ENCODE data around the gene DNASE2B.

Gene DNASE2B, protein sequence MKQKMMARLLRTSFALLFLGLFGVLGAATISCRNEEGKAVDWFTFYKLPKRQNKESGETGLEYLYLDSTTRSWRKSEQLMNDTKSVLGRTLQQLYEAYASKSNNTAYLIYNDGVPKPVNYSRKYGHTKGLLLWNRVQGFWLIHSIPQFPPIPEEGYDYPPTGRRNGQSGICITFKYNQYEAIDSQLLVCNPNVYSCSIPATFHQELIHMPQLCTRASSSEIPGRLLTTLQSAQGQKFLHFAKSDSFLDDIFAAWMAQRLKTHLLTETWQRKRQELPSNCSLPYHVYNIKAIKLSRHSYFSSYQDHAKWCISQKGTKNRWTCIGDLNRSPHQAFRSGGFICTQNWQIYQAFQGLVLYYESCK

GRCh38 chr1:84398175-84399155 lies at the start of gene DNASE2B:
Gene DNASE2B (plus strand): TSS chr1:84398484. CDS start chr1:84398565, 81 bp downstream.
- DNase-seq: no peak

GRCh38 chr1:84348759-84349158 lies 49.5 kb upstream of the DNASE2B start:
- DNase-seq: no peak

DNA sequence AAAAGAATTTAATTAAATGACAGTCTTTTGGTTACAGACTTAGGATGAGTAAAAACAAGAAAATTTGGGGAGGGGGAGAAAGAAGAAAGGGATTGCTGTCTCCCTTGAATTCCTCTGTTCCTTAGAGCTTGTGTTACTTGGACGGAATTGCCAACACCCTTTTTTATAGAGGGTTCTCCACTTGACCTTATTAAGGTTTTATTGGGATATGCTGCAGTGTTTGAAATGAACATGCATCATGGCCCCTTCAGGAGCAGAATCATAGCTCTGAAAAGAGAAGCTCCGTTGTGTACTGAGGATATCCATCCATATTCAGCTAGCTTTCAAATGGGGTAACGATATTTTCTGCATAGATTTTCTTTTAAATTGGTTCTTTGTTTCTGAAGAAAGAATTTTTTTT lies 48.2 kb upstream of the DNASE2B start:
- no peak for DNase-seq

DNA sequence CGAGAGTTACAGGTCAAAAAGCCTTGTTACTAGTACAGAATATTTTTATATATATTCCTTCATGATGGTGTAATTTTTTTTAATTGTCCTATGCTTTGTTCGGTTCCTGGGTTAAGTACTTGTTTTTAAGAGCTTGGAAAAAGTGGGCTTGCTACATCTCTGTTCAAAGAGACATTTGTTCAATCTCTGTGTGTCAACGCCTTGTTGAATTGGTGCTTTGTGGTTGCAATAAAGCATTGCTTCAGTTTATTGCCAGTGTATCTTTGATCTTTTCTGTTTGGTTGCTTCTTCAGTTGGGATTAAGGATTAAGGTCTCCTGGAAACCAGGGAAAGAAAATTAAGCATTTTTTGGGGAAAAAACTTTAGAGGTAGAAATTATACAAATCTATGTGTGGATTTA lies 47.7 kb upstream of the DNASE2B start:
- DNase-seq: no peak

DNA sequence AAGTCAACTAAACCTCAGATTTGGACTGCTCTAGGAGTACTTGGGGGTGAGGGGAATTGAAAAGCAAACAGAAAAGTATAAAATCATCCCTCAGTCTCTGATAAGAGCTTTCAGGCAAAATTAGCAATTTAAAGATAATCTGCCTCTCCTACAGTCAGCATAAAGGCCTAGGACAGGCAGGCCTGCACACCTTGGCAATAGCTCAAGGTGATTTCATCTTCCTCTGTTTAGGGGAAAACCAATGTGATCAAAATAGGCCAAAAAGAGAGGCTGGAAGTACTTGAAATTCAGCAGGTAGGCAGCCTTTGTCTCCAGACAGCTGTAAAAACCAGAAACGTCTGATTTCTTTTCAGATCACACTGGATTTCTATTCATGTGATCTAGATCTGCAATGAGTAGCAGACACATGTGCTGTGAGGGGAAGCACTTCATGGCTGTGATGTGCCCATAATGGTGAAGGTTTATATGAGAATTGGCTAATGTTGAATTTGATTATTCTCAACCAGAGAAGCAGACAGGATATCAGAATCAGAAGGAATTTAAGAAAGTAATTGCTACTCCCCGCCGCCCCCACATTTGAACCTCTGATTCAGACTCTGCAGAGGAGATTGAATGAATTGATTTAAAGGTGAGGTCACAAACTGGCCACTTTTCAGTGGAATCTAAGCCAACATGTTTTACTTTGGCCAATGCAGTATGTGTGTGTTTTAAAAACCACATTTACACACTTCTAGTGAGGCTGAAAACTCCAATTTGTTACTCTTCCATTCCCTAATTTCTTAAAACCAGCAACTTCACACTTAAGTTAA lies 45.8 kb upstream of the DNASE2B start:
- DNase-seq: no peak

GRCh38 chr1:84353695-84354094 lies 44.6 kb upstream of the DNASE2B start:
- no peak for DNase-seq

GRCh38 chr1:84355556-84355955 lies 42.7 kb upstream of the DNASE2B start:
- DNase-seq: no peak

- DNase-seq: no peak
Observed at GRCh38 chr1:84356881-84357280, 41.4 kb upstream of the DNASE2B start.

DNA sequence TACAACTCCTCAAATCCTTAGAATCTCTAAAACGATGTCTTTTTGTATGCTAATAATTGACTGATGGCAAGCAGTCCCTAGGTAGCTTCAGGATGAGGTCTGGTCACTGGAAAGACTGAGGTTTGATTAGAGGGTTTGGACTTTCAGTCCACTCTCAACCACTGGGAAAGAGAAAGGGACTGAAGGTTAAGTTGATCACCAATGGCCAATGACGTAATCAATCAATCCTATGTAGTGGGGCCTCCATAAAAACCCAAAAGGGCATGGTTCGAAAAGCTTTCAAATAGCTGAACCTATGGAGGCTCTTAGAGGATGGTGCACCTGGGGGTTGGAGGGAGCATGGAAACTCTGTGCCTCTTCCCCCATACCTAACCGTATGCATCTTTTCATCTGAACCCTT lies 39.6 kb upstream of the DNASE2B start:
- DNase-seq: no peak

- DNase-seq: no peak
Observed at GRCh38 chr1:84360316-84360715, 38.0 kb upstream of the DNASE2B start.

- DNase-seq: no peak
Observed at GRCh38 chr1:84361796-84362195, 36.5 kb upstream of the DNASE2B start.

DNA sequence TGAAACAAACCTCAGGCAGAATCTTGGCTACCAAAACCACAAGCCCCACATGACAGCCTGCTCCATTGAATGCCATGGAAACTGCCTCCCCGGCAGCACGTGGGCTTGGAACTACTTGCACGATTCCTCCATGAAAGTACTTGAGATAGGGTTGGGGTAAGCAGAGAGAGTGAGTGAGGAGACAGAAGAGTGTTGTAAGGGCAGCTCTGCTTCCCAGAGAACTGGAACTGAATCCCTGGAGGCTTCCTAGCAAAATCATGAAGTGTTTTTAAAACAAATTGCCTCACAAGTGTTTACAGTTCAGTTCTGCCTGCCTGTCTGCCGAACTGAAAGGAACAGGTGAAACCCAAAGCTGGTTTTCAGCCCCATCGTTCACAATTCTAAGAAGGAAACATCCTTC lies 35.3 kb upstream of the DNASE2B start:
- DNase-seq: no peak

- no peak for DNase-seq
Observed at GRCh38 chr1:84363622-84364021, 34.7 kb upstream of the DNASE2B start.

DNA sequence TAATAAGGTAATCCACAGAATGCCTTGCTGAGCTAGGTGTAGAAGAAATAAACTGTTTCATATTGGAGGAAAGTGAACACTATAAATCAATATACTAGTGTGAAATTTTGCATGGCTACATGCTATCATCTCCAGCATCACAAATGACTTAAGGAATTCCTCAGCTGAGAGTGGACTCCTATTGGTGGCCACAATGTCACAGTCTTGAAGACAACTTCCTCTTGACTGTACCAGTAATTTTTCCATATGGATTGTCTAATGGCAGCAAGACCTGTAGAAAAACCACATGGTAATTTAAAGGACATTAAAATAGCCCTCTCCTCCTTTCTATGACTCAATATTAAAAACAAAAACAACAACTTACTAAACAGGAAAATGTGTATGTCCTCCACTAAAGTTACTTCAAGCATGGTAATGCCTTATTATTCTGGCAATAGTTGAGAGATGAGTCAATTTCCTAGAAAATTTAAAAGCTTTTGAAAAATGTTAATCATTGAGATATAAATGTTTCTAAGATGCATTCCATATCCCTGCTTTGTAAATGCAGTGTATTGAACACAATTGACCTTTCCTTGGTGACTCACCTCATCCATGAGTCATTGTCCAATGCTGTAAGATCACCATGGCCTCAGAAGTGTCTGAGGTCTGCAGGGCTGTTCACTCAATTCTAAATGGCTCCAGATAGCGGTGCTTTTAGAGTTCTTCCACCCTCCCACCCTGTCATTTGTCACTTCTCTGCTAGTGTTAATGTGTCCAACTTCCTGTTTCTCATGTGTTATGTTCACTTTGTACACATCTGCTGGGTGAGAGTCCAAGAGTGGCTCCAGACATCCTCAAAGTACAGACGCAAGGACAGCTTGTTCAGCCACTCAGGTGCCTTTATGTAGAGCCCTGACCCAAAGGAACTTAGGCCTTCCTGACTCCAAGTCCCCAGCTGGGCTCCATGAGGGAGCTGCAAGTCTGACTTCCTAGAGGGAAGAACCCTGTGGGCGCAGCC lies 32.8 kb upstream of the DNASE2B start:
- no peak for DNase-seq

DNA sequence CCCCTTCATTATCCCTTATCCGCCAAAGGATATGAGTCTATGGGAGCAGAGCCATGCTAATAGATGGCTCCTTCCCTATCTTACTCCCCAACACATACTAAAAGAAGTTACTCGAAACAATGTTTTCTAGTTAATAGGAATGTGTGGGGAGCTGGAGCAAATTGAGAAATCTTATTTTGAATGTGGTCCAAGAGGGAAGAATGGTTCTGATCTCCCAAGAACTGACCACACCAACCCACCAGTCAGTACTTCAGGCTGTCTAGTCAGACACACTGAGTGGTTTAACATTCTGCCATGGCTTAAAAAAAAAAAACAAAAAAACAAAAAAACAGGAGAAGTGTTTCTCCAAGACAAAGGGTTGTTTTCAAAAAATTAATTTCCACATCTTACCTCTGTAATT lies 31.5 kb upstream of the DNASE2B start:
- DNase-seq: no peak

DNA sequence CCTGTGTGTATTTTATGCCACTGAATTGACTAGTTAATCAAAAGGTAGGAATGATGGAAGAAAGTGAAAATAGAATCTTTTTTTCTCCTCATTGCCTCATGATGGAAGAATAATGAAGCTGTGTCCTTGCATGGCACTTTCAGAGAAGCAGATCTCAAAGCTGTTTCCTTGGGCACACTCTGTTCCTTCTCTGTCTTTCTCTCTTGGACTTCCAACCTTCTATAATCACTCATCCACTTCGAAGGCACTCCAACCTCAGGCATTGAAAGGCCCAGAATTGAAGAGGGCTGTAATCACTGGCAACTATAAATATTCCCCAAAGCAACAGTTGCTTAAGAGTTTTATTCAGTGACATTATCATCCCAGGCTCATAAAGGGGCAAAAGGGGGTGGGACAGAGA lies 31.1 kb upstream of the DNASE2B start:
- no peak for DNase-seq

GRCh38 chr1:84368441-84368840 lies 29.8 kb upstream of the DNASE2B start:
- DNase-seq: no peak

- DNase-seq: no peak
Observed at GRCh38 chr1:84370266-84370665, 28.0 kb upstream of the DNASE2B start.

- no peak for DNase-seq
Observed at GRCh38 chr1:84370831-84371394, 27.4 kb upstream of the DNASE2B start.

DNA sequence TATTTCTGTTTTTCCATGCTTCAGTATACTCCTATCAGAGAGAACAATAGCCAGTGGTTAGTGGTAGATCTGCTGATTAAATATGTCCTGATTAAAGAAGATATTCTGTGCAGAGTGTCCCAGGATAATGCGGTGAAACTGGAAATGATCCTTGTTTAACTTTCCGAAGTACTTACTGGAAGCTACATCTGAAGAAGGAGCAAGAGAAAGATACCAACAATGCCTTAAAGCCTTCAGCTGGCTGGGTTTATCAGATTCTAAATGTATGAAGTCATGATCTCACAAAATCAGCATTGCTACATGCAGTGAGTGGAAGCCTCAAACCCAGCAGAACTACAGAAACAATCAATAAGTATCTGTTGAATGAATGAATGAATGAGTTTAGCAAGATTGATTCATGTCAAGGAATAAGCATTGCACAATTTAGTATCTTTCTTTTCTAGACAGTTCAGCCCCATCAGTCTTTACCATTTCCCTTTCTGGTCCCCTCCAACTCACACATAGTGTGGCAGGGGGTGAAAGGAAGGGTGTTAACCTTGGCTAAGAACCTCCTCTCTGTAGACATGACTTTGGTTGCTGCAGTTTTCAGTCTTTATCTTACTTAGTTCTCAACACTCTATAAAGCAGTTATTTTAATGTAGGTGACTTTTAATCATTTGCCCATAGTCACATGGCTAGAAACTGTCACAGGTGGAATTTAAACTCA lies 24.7 kb upstream of the DNASE2B start:
- no peak for DNase-seq

Measured in activated naive CD4-positive, alpha-beta T cell (primary cell).